Endothelial cell (in vitro differentiated cells): ENCODE data around the gene MYO7A. TPM values are rescaled to one million over a fixed set of nuclear protein-coding genes. Genes with fewer than 3 reads are reported as not detected.

Source experiments
- DNase-seq: peaks from one replicate; pipeline ENCODE4 v3.0.0; 2021; ENCODE audit warnings: low spot score
- H3K27ac Mint-ChIP-seq: one replicate; pipeline ENCODE4 v1.8.0; 2021; ENCODE audit warnings: mixed read lengths, inconsistent platforms; ENCODE audit not compliant: unreplicated experiment
- H3K27me3 Mint-ChIP-seq: one replicate; pipeline ENCODE4 v1.8.0; 2021; ENCODE audit warnings: mild to moderate bottlenecking, moderate library complexity, mixed read lengths, inconsistent platforms; ENCODE audit not compliant: unreplicated experiment
- H3K36me3 Mint-ChIP-seq: one replicate; pipeline ENCODE4 v1.8.0; 2021; ENCODE audit warnings: mild to moderate bottlenecking, low read depth, mixed read lengths, inconsistent platforms; ENCODE audit not compliant: unreplicated experiment
- H3K4me1 Mint-ChIP-seq: one replicate; pipeline ENCODE4 v1.8.0; 2021; ENCODE audit warnings: mild to moderate bottlenecking, mixed read lengths, inconsistent platforms; ENCODE audit not compliant: unreplicated experiment
- H3K4me3 Mint-ChIP-seq: one replicate; pipeline ENCODE4 v1.8.0; 2021; ENCODE audit warnings: mild to moderate bottlenecking, mixed read lengths, inconsistent platforms; ENCODE audit not compliant: unreplicated experiment
- H3K9me3 Mint-ChIP-seq: one replicate; pipeline ENCODE4 v1.8.0; 2021; ENCODE audit warnings: mixed read lengths, inconsistent platforms; ENCODE audit not compliant: unreplicated experiment
- total RNA-seq: library from RNA; stranded (reverse); fragmentation: NEBNext Ultra II Directional; extraction: Animal tissue kit (Norgen Biotek cat#: 25700); gene quantifications from one replicate; pipeline ENCODE4 v1.2.1, GENCODE V29; 2021; ENCODE audit not compliant: unreplicated experiment
- TF ChIP-seq, protein P1 (sequence below): fragments of 200-600 bp; sonication (generic); IDR thresholded peaks from one replicate; pipeline ENCODE4 v1.5.0; 2021; ENCODE audit warnings: antibody characterized with exemption; ENCODE audit not compliant: unreplicated experiment

The MYO7A gene
- total RNA-seq, 1 donor from 2014 or later = 18.3 TPM

DNA sequence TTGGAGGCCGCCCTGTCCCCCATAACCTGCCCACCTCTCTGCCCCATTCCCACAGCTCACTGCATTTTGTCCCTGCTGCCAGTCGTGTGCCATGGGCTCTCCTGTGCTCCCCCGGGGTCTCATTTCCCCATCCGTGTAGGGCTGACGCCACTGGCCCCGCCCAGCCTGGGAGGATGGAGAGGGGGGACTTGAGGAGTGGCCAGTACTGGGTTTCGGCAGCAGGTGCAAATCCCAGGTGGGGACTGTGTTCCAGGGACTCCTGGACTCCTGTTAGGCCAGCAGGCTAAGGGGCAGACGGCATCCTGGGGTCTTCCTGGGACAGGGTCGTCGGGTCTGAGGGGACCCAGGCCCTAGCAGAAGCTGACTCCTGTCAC lies 1.2 kb upstream of the MYO7A start:
- H3K4me1 Mint-ChIP-seq = peaks cover 13% of the 10 kb centered on the region
- H3K36me3 Mint-ChIP-seq = peaks cover 7% of the 10 kb centered on the region
- peaks cover 6% of the 10 kb centered on the region for H3K27me3 Mint-ChIP-seq
- H3K9me3 Mint-ChIP-seq = no peaks in the 10 kb centered on the region
- H3K4me3 Mint-ChIP-seq = peak overlapping the region; percentile 31
- TF ChIP-seq, protein P1, sequence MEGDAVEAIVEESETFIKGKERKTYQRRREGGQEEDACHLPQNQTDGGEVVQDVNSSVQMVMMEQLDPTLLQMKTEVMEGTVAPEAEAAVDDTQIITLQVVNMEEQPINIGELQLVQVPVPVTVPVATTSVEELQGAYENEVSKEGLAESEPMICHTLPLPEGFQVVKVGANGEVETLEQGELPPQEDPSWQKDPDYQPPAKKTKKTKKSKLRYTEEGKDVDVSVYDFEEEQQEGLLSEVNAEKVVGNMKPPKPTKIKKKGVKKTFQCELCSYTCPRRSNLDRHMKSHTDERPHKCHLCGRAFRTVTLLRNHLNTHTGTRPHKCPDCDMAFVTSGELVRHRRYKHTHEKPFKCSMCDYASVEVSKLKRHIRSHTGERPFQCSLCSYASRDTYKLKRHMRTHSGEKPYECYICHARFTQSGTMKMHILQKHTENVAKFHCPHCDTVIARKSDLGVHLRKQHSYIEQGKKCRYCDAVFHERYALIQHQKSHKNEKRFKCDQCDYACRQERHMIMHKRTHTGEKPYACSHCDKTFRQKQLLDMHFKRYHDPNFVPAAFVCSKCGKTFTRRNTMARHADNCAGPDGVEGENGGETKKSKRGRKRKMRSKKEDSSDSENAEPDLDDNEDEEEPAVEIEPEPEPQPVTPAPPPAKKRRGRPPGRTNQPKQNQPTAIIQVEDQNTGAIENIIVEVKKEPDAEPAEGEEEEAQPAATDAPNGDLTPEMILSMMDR = no peak
- DNase-seq = no peak
- H3K27ac Mint-ChIP-seq = no peak overlapping the region

DNA sequence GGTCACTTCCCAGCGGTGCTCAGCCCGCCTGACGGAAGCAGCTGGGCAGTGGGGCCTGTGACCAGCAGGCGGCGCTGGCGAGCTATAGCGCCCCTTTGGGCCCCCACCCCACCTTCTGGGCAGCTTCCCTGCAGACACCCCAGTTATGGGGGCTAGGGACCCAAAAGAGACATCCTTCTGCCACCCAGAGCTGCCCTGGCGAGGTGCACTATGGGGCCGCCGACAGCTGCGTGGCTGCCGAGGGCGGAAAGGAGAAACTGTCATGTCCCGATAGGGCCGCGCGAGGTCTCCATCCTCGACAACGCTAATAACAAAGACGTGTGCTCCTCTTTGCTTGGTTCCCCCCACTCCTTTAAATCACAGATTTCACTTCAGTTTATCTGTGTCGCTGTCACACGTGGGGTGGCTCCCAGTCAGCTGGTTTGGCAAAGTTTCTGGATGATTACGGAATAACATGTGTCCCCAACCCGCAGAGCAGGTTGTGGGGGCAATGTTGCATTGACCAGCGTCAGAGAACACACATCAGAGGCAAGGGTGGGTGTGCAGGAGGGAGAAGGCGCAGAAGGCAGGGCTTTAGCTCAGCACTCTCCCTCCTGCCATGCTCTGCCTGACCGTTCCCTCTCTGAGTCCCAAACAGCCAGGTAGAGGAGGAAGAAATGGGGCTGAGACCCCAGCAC lies 673 bp upstream of the MYO7A start:
- Mint-ChIP-seq H3K36me3 (peaks cover 7% of the 10 kb centered on the region), H3K9me3 (no peaks in the 10 kb centered on the region), H3K27me3 (peaks cover 6% of the 10 kb centered on the region), H3K27ac (no peak overlapping the region), H3K4me1 (peaks cover 17% of the 10 kb centered on the region), H3K4me3 (no peak overlapping the region)
- TF ChIP-seq, protein P1 = peak; percentile 99
- DNase-seq = peak; percentile 68

DNA sequence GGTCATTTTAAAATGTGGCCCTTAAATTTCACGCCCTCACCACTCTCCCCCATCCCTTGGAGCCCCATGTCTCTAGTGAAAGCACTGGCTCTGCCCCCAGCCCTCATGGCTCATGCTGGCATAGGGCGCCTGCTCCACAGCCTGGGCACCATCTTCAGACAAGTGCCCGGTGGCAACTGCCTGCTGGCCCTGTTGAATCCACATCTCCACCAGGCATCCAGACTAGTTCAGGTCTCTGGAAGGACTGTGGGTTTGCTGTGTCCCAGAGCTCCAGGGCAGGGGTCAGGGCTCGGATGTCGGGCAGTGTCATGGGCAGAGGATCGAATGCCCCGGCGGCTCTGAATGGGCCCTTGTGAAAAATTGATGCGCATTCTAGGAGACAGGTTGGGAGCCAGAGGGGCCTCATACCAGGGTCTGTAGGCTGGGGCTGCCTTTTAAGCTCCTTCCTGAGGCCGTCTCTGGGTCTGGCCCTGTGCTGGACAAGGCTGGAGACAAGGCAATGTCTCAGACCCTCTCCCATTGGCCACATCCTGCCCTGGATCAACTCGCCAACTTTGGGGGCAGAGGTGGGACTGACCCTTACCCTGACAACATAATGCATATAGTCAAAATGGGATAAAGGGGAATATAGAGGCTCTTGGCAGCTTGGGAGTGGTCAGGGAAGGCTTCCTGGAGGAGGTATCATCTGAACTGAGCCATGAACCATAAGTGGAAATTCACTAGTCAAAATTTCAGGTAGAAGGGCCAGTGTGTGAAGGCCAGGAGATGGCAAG lies 1.2 kb downstream of the MYO7A start:
- TF ChIP-seq, protein P1 = no peak
- no peak overlapping the region for H3K27ac Mint-ChIP-seq

DNA sequence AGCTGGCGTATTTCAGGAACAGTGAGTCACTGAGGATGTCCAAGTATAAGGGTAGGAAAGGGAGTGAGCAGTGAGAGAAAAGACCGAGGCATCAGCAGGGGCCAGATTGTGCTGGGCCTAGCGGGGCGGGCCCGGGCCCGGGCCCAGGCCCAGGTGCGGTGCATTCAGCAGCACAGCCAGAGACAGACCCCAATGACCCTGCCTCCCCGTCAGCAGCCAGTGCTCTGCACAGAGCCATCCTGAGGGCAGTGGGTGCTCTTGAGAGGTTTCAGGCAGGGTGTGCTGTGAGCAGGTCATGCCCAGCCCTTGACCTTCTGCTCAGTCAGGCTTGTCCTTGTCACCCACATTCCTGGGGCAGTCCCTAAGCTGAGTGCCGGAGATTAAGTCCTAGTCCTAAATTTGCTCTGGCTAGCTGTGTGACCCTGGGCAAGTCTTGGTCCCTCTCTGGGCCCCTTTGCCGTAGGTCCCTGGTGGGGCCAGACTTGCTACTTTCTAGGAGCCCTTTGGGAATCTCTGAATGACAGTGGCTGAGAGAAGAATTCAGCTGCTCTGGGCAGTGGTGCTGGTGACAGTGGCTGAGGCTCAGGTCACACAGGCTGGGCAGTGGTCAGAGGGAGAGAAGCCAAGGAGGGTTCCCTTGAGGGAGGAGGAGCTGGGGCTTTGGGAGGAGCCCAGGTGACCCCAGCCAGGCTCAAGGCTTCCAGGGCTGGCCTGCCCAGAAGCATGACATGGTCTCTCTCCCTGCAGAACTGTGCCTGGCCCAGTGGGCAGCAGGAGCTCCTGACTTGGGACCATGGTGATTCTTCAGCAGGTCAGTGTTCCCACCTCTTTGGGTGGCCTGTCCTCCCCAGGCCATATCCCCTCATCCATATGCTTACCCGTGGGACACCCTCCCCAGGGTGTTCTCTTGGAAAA lies 2.1 kb downstream of the MYO7A start:
- Mint-ChIP-seq H3K27ac (no peak overlapping the region), H3K27me3 (no peaks in the 10 kb centered on the region), H3K4me1 (peaks cover 17% of the 10 kb centered on the region), H3K4me3 (no peak overlapping the region), H3K9me3 (no peaks in the 10 kb centered on the region), H3K36me3 (no peaks in the 10 kb centered on the region)
- TF ChIP-seq, protein P1 = no peak
- no peak for DNase-seq

More for the DNA sequence above, 1.2 kb downstream of the MYO7A start:
- no peak for DNase-seq
- Mint-ChIP-seq H3K36me3 (no peaks in the 10 kb centered on the region), H3K27me3 (peaks cover 2% of the 10 kb centered on the region), H3K9me3 (no peaks in the 10 kb centered on the region), H3K4me3 (no peak overlapping the region), H3K4me1 (peaks cover 17% of the 10 kb centered on the region)
